GM12878 (cell line): ENCODE results near the gene ADAMTS14. TPM values are rescaled to one million over a fixed set of nuclear protein-coding genes. Genes with fewer than 3 reads are reported as not detected.

Experiments used
- ATAC-seq: fragments of 200-7000 bp; cut with Tn5 transposase; 3 replicates; pipeline ENCODE4 v1.9.1; 2020; ENCODE audit warnings: mild to moderate bottlenecking, moderate library complexity
- BruUV-seq: library from RNA; stranded (reverse); fragments of 400-500 nt; replicated peaks from 2 replicates; lab custom pipeline; 2021; lab: Mats Ljungman, UMichigan
- CTCF ChIA-PET: fragments of 300-600 bp; sonication (Branson Sonifier 250); formaldehyde crosslinking; extraction: SDS; loops from one replicate; lab custom pipeline; 2021; ENCODE audit warnings: inconsistent platforms; lab: Yijun Ruan, JAX
- POLR2A ChIA-PET: fragments of 350-600 bp; formaldehyde crosslinking; extraction: SDS; loops from one replicate; lab custom pipeline; 2021; ENCODE audit warnings: inconsistent platforms; lab: Charles Lee
- RAD21 ChIA-PET: fragments of 300-600 bp; sonication (Branson Sonifier 250); formaldehyde crosslinking; loops from one replicate; lab custom pipeline; 2023; ENCODE audit warnings: antibody characterized with exemption; ENCODE audit not compliant: unreplicated experiment; lab: Charles Lee
- SMC1A ChIA-PET: fragments of 300-600 bp; sonication (Branson Sonifier 250); formaldehyde crosslinking; loops from one replicate; lab custom pipeline; 2023; ENCODE audit not compliant: unreplicated experiment, uncharacterized antibody; lab: Charles Lee
- DNase-seq: peaks from one replicate; pipeline ENCODE4 v3.0.0-alpha.2; 2011; ENCODE audit warnings: low read depth, low spot score
- FAIRE-seq: peaks from 3 replicates; lab custom pipeline; 2011; peaks lifted over from hg19 to GRCh38; lab: Jason Lieb, UNC
- H2AFZ ChIP-seq: 2 replicates; pipeline ENCODE4 v1.6.0; 2011; ENCODE audit warnings: low read depth, low read length, control low read depth; ENCODE audit not compliant: control insufficient read depth
- H3K27ac ChIP-seq: 2 replicates; pipeline ENCODE4 v1.5.1; 2011; ENCODE audit warnings: control low read depth; ENCODE audit not compliant: control insufficient read depth, insufficient read depth
- H3K27me3 ChIP-seq, 2 experiments: replicated peaks in 1 of 2; 2 replicates each; pipeline versions ENCODE4 v1.6.0 to v1.6.1; 2011; ENCODE audit warnings: low read length in 1 of 2; ENCODE audit not compliant: control insufficient read depth in 2 of 2, insufficient read depth in 2 of 2
- H3K36me3 ChIP-seq, 2 experiments: 2 replicates each; pipeline ENCODE4 v1.5.1; 2011; ENCODE audit warnings: low read length in 1 of 2; ENCODE audit not compliant: control insufficient read depth in 2 of 2, insufficient read depth in 2 of 2
- H3K4me1 ChIP-seq: 2 replicates; pipeline ENCODE4 v1.6.1; 2011; ENCODE audit warnings: mild to moderate bottlenecking, low read length, moderate library complexity, mixed read lengths; ENCODE audit not compliant: control insufficient read depth, insufficient read depth
- H3K4me2 ChIP-seq: 2 replicates; pipeline ENCODE4 v1.6.0; 2011; ENCODE audit warnings: control low read depth; ENCODE audit not compliant: control insufficient read depth, insufficient read depth
- H3K4me3 ChIP-seq: fragments of 200-600 bp; sonication (generic); 2 replicates; pipeline ENCODE4 v1.5.1; 2016
- H3K79me2 ChIP-seq: 2 replicates; pipeline ENCODE4 v1.6.0; 2011; ENCODE audit warnings: low read length; ENCODE audit not compliant: control insufficient read depth, insufficient read depth
- H3K9ac ChIP-seq: 2 replicates; pipeline ENCODE4 v1.8.0; 2011; ENCODE audit warnings: low read length, control low read depth, mixed read lengths; ENCODE audit not compliant: control insufficient read depth, insufficient read depth
- H3K9me3 ChIP-seq: replicated peaks from 3 replicates; pipeline ENCODE4 v1.5.1; 2011; ENCODE audit warnings: mild to moderate bottlenecking, low read length; ENCODE audit not compliant: control insufficient read depth, insufficient read depth
- H4K20me1 ChIP-seq: 2 replicates; pipeline ENCODE4 v1.6.0; 2011; ENCODE audit not compliant: control insufficient read depth, insufficient read depth
- BCL3 ChIP-seq: IDR thresholded peaks from 2 replicates; pipeline ENCODE4 v1.6.1; 2011; ENCODE audit warnings: borderline replicate concordance, low read depth, mild to moderate bottlenecking, moderate library complexity, low read length; ENCODE audit not compliant: insufficient read depth, poor library complexity, severe bottlenecking
- CHD1 ChIP-seq: IDR thresholded peaks from 2 replicates; pipeline ENCODE4 v1.6.1; 2012; ENCODE audit warnings: low read depth, low read length, improper control_type of control experiment
- CREB1 ChIP-seq: IDR thresholded peaks from 2 replicates; pipeline ENCODE4 v1.6.1; 2012; ENCODE audit warnings: low read depth, mild to moderate bottlenecking, inconsistent platforms
- IKZF2 ChIP-seq, 2 experiments: fragments of 450-650 bp; IDR thresholded peaks; 2 replicates each; pipeline ENCODE4 v1.6.1; 2017; ENCODE audit warnings: mild to moderate bottlenecking in 2 of 2, moderate library complexity in 2 of 2
- PAX5 ChIP-seq: IDR thresholded peaks from 2 replicates; pipeline ENCODE4 v1.6.1; 2011; ENCODE audit warnings: low read depth, low read length, borderline replicate concordance
- SIX5 ChIP-seq: IDR thresholded peaks from 2 replicates; pipeline ENCODE4 v1.6.1; 2011; ENCODE audit warnings: mild to moderate bottlenecking, low read depth, low read length, moderate library complexity; ENCODE audit not compliant: severe bottlenecking
- TAF1 ChIP-seq: IDR thresholded peaks from 2 replicates; pipeline ENCODE4 v1.6.1; 2011; ENCODE audit warnings: mild to moderate bottlenecking, low read depth, low read length, borderline replicate concordance
- TCF3 ChIP-seq: IDR thresholded peaks from 2 replicates; pipeline ENCODE4 v1.6.1; 2012; ENCODE audit warnings: low read depth, mild to moderate bottlenecking, low read length, borderline replicate concordance; ENCODE audit not compliant: insufficient read depth
- ZNF592 ChIP-seq: fragments of 450-650 bp; IDR thresholded peaks from 2 replicates; pipeline ENCODE4 v1.6.1; 2017; ENCODE audit warnings: mild to moderate bottlenecking, moderate library complexity
- ZNF622 ChIP-seq: fragments of 450-650 bp; IDR thresholded peaks from 2 replicates; pipeline ENCODE4 v1.6.1; 2017; ENCODE audit warnings: mild to moderate bottlenecking, inconsistent platforms
- ZZZ3 ChIP-seq: IDR thresholded peaks from 2 replicates; pipeline ENCODE4 v1.6.1; 2011; ENCODE audit warnings: low read depth; ENCODE audit not compliant: control insufficient read depth, insufficient read length
- WGBS: methylation state at CpG from one replicate; pipeline ENCODE4 v1.1.6; 2016; ENCODE audit warnings: low lambda C conversion rate; ENCODE audit not compliant: insufficient replicate concordance, insufficient coverage; ENCODE audit errors: missing lambda C conversion rate; 5-methylcytosine and 5-hydroxymethylcytosine counted together
- in situ Hi-C: fragments of 300-500 bp; cut with MboI; formaldehyde crosslinking; loops from 9 replicates; pipeline ENCODE4 v1.14.3; 2018; ENCODE audit warnings: mixed read lengths
- intact Hi-C: fragments of 100-400 bp; cut with micrococcal nuclease; formaldehyde crosslinking; loops from one replicate; pipeline ENCODE4 v1.14.2; 2022; ENCODE audit not compliant: unreplicated experiment
- polyA plus RNA-seq, 11 experiments: library from polyadenylated mRNA; depleted of rRNA in 4 of 11; unstranded in 6 of 11; stranded (reverse) in 5 of 11; fragments of >200 nt; fragmentation: Nextera tagmentation in 4 of 11; fragmentation: Illumina TruSeq in 1 of 11; extraction: Ambion mirVana in 4 of 11; extraction: Trizol in 1 of 11; gene quantifications; 1 replicate in 1 of 11; 2 replicates in 10 of 11; pipeline versions ENCODE4 v1.2.1 to v1.2.3, GENCODE V29; 2011 to 2016; ENCODE audit warnings: inconsistent platforms in 2 of 11, missing spikeins in 2 of 11, low read depth in 1 of 11
- total RNA-seq, 4 experiments: library from RNA; depleted of rRNA in 3 of 4; stranded (reverse); fragments of >200 nt in 3 of 4; fragmentation: Illumina TruSeq in 1 of 4; extraction: Trizol in 1 of 4; gene quantifications; 2 replicates each; pipeline versions ENCODE4 v1.2.1 to v1.2.3, GENCODE V29; 2013 to 2021

Gene ADAMTS14
- total and polyA plus RNA-seq, 10 of the 15 experiments (the other 5 are each of a cell fraction or from before 2014, with no cell fraction given), result 0.03 to 0.05 TPM; not detected in 8

- peaks cover 0 to 4% of the 10 kb centered on the region in 2 experiments; a peak in 2 of 4 replicates for H3K27me3 ChIP-seq
- no TSS peak for BruUV-seq
- ChIA-PET RAD21 (no interaction called here), CTCF (interaction anchor here (1.2 to 1.4 kb wide), 2 partner anchors 10 to 93 kb away, joined by 3 to 5 read pairs; no protein-coding TSS in a partner anchor), SMC1A (no interaction called here), POLR2A (no interaction called here)
- no peaks in the 10 kb centered on the region for H4K20me1 ChIP-seq
- intact Hi-C loops, result no loop called here
- no peak overlapping the region for H3K4me3 ChIP-seq
- H3K9ac ChIP-seq, result no peak overlapping the region
- FAIRE-seq (no peak), ATAC-seq (no peak), DNase-seq (no peak)
- 62% methylated on average over 10 of the region's 10 CpGs for WGBS
- no peaks in the 10 kb centered on the region for H3K36me3 ChIP-seq
- no peaks in the 10 kb centered on the region; the same call in 2 of the 3 replicates for H3K9me3 ChIP-seq
- in situ Hi-C loops, result no loop called here
- no peaks in the 10 kb centered on the region for H3K79me2 ChIP-seq
- H3K4me1 ChIP-seq, result peaks cover 6% of the 10 kb centered on the region
- no peak overlapping the region for H3K4me2 ChIP-seq
- TF ChIP-seq ZNF592 (no peak), PAX5 (no peak), IKZF2 (IDR thresholded peaks at IDR 0.05) (no peak), TAF1 (no peak), CREB1 (no peak), ZNF622 (no peak), SIX5 (no peak), ZZZ3 (no peak), TCF3 (no peak), BCL3 (no peak), CHD1 (no peak)
- no peak overlapping the region for H3K27ac ChIP-seq
- H2AFZ ChIP-seq, result no peak overlapping the region
Measured at GRCh38 chr10:70668454-70668970, 3.8 kb upstream of the ADAMTS14 start.
